HL-60 (cell line): ENCODE results near the gene GNAQ.

Source experiments
- DNase-seq, 2 experiments: peaks; one replicate each; pipeline ENCODE4 v3.0.0-alpha.2; 2010 to 2020; ENCODE audit warnings: low read depth in 1 of 2, low spot score in 1 of 2
- H3K27ac ChIP-seq: fragments of 250-450 bp; sonication (Bioruptor Pico); replicated peaks from 2 replicates; pipeline ENCODE4 v1.5.1; 2020; ENCODE audit warnings: mild to moderate bottlenecking, moderate library complexity
- H3K27me3 ChIP-seq: fragments of 250-450 bp; sonication (Bioruptor Pico); 2 replicates; pipeline ENCODE4 v1.5.1; 2021; ENCODE audit warnings: mild to moderate bottlenecking, moderate library complexity; ENCODE audit not compliant: insufficient read depth, poor library complexity, severe bottlenecking
- H3K4me3 ChIP-seq: replicated peaks from 2 replicates; pipeline ENCODE4 v1.5.1; 2011; ENCODE audit warnings: mild to moderate bottlenecking, control low read depth, low read length; ENCODE audit not compliant: insufficient read depth
- GABPA ChIP-seq: IDR thresholded peaks from 2 replicates; pipeline ENCODE4 v1.6.1; 2012; ENCODE audit warnings: low read depth
- POLR2AphosphoS5 ChIP-seq: IDR thresholded peaks from 2 replicates; pipeline ENCODE4 v1.6.1; 2012; ENCODE audit warnings: low read depth
- SPI1 ChIP-seq: IDR thresholded peaks from 2 replicates; pipeline ENCODE4 v1.6.1; 2012; ENCODE audit warnings: low read depth, mild to moderate bottlenecking, borderline replicate concordance
- TF ChIP-seq, protein P1 (sequence below): IDR thresholded peaks from 2 replicates; pipeline ENCODE4 v1.6.1; 2012; ENCODE audit warnings: low read depth; ENCODE audit not compliant: insufficient replicate concordance
- TF ChIP-seq, protein P2 (sequence below): IDR thresholded peaks from one replicate; pipeline ENCODE4 v1.5.1; 2011; ENCODE audit warnings: low read length, control low read depth, inconsistent platforms; ENCODE audit not compliant: insufficient read depth

Gene GNAQ

DNA sequence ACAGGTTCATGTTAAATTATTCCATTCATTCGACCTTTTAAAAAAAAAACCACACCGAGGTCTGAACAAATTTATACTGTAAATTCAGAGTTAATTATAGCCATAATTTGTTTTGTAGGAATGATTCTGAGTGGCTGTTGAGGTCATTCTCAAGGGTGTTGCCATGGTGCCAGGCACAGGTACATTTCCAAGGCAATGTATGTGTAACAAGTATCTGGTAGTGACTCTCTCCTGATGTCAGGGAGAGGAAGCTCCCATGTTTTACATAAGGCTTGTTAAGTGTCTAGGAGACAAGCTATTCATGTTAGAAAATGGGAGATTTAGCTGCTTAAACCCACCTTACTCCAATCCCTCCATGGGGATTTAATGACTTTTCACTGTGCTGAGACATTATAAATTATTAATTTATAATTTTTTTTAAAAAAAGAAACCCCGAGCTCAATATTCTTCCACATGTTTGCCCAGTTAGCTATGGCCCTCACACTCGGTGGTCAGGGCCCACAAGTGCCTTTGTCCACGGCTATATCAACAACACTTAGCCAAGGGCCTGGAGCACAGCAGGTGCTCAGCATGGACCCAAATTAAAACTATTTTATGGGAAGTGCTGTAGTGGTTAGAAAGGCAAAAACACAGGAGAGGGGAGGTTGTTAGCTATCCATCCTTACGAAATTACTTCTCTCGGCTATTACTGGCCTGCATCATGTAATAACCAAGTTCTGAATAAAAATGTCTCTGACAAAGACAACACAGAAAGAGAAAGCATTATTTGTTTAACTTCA lies 228.9 kb downstream of the GNAQ start:
- Histone ChIP-seq H3K27ac (no peak overlapping the region), H3K27me3 (no peaks in the 10 kb centered on the region), H3K4me3 (no peak overlapping the region)
- no peak for TF ChIP-seq GABPA
- TF ChIP-seq, protein P1, sequence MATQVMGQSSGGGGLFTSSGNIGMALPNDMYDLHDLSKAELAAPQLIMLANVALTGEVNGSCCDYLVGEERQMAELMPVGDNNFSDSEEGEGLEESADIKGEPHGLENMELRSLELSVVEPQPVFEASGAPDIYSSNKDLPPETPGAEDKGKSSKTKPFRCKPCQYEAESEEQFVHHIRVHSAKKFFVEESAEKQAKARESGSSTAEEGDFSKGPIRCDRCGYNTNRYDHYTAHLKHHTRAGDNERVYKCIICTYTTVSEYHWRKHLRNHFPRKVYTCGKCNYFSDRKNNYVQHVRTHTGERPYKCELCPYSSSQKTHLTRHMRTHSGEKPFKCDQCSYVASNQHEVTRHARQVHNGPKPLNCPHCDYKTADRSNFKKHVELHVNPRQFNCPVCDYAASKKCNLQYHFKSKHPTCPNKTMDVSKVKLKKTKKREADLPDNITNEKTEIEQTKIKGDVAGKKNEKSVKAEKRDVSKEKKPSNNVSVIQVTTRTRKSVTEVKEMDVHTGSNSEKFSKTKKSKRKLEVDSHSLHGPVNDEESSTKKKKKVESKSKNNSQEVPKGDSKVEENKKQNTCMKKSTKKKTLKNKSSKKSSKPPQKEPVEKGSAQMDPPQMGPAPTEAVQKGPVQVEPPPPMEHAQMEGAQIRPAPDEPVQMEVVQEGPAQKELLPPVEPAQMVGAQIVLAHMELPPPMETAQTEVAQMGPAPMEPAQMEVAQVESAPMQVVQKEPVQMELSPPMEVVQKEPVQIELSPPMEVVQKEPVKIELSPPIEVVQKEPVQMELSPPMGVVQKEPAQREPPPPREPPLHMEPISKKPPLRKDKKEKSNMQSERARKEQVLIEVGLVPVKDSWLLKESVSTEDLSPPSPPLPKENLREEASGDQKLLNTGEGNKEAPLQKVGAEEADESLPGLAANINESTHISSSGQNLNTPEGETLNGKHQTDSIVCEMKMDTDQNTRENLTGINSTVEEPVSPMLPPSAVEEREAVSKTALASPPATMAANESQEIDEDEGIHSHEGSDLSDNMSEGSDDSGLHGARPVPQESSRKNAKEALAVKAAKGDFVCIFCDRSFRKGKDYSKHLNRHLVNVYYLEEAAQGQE: no peak
- TF ChIP-seq POLR2AphosphoS5: no peak
- TF ChIP-seq, protein P2, sequence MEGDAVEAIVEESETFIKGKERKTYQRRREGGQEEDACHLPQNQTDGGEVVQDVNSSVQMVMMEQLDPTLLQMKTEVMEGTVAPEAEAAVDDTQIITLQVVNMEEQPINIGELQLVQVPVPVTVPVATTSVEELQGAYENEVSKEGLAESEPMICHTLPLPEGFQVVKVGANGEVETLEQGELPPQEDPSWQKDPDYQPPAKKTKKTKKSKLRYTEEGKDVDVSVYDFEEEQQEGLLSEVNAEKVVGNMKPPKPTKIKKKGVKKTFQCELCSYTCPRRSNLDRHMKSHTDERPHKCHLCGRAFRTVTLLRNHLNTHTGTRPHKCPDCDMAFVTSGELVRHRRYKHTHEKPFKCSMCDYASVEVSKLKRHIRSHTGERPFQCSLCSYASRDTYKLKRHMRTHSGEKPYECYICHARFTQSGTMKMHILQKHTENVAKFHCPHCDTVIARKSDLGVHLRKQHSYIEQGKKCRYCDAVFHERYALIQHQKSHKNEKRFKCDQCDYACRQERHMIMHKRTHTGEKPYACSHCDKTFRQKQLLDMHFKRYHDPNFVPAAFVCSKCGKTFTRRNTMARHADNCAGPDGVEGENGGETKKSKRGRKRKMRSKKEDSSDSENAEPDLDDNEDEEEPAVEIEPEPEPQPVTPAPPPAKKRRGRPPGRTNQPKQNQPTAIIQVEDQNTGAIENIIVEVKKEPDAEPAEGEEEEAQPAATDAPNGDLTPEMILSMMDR: no peak
- no peak for TF ChIP-seq SPI1
- no peak for DNase-seq

DNA sequence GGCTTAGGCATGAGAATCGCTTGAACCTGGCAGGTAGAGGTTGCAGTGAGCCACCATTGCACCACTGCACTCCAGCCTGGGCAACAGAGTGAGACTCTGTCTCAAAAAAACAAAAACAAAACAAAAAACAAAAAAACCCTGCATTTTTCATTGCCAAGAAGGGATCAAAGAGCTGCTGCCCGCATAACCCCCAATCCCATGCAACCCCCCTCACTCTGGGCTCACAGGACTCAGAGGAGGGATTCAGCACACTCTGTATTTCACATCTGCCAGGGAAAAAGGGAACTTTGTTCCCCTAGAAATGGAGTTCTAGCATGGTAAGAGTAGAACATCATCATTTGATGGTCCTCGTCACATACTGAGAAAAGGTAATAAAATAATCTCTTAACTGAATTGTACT lies 229.5 kb downstream of the GNAQ start:
- no peak for DNase-seq
- Histone ChIP-seq H3K4me3 (no peak overlapping the region), H3K27ac (no peak overlapping the region), H3K27me3 (no peaks in the 10 kb centered on the region)
- no peak for TF ChIP-seq POLR2AphosphoS5
- no peak for TF ChIP-seq GABPA
- TF ChIP-seq SPI1: no peak
- TF ChIP-seq, protein P1: no peak
- TF ChIP-seq, protein P2: no peak

DNA sequence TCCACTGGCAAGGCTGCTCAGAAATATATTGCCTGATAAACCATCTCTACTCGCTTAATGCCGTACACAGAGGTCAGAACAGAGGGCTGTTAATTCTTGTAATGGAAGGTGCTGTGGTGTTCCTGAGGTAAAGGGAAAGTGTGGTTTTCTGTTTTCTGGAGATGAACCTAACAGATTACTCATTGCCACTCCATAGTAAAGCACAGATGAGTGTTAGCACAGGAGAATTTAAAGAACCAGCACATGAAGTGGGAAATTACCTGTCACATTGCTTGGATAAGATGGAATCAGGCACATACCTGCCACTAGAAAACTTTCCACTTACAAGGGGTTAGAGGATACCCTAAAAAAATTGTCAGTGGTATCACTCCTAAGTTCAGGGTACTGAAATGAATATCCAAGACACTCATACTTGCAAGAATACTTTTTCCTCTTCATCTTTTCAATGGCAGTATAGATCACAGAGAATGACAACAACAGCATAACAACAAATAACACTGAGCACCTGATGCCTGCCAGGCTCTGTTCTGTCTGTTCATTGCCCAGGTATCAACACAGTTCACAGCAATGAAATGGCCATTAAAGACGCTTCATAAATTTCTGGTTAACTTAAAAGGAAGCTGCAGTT lies 230.6 kb downstream of the GNAQ start:
- no peaks in the 10 kb centered on the region for H3K27me3 ChIP-seq
- no peak overlapping the region for H3K4me3 ChIP-seq
- no peak for DNase-seq
- TF ChIP-seq POLR2AphosphoS5: no peak
- TF ChIP-seq, protein P1: no peak
- TF ChIP-seq SPI1: no peak
- TF ChIP-seq, protein P2: no peak
- no peak for TF ChIP-seq GABPA
- no peak overlapping the region for H3K27ac ChIP-seq
